BLaER1 treated with 17β-estradiol and CSF1 and Interleukin-3, amounts not matched to agents 10 nM and 100 nM (cell line): Measurements from ENCODE around the gene ACSBG1.

Experiments used
- H3K27ac ChIP-seq, 11 experiments: shearing (Covaris generic); formaldehyde crosslinking; 2 replicates each; pipeline ENCODE4 v1.8.1; 2022
- H3K27me3 ChIP-seq, 11 experiments: shearing (Covaris generic); formaldehyde crosslinking; 2 replicates each; pipeline ENCODE4 v1.8.1; 2022
- H3K36me3 ChIP-seq, 11 experiments: shearing (Covaris generic); formaldehyde crosslinking; 2 replicates each; pipeline ENCODE4 v1.8.1; 2022
- H3K4me1 ChIP-seq, 10 experiments: shearing (Covaris generic); formaldehyde crosslinking; 2 replicates each; pipeline ENCODE4 v1.8.1; 2022
- H3K4me2 ChIP-seq, 11 experiments: shearing (Covaris generic); formaldehyde crosslinking; 2 replicates each; pipeline ENCODE4 v1.8.1; 2022
- H3K4me3 ChIP-seq, 10 experiments: shearing (Covaris generic); formaldehyde crosslinking; 2 replicates each; pipeline ENCODE4 v1.8.1; 2022
- H3K9ac ChIP-seq, 11 experiments: shearing (Covaris generic); formaldehyde crosslinking; 2 replicates each; pipeline ENCODE4 v1.8.1; 2022
- H3K9me3 ChIP-seq, 11 experiments: shearing (Covaris generic); formaldehyde crosslinking; replicated peaks in 1 of 11; 2 replicates each; pipeline ENCODE4 v1.8.1; 2022
- H4K20me1 ChIP-seq, 11 experiments: shearing (Covaris generic); formaldehyde crosslinking; 2 replicates each; pipeline ENCODE4 v1.8.1; 2022
- Cebpa-rat ChIP-seq, 11 experiments: shearing (Covaris generic); IDR thresholded peaks; 2 replicates each; pipeline ENCODE4 v1.8.1; 2022

Gene ACSBG1

DNA sequence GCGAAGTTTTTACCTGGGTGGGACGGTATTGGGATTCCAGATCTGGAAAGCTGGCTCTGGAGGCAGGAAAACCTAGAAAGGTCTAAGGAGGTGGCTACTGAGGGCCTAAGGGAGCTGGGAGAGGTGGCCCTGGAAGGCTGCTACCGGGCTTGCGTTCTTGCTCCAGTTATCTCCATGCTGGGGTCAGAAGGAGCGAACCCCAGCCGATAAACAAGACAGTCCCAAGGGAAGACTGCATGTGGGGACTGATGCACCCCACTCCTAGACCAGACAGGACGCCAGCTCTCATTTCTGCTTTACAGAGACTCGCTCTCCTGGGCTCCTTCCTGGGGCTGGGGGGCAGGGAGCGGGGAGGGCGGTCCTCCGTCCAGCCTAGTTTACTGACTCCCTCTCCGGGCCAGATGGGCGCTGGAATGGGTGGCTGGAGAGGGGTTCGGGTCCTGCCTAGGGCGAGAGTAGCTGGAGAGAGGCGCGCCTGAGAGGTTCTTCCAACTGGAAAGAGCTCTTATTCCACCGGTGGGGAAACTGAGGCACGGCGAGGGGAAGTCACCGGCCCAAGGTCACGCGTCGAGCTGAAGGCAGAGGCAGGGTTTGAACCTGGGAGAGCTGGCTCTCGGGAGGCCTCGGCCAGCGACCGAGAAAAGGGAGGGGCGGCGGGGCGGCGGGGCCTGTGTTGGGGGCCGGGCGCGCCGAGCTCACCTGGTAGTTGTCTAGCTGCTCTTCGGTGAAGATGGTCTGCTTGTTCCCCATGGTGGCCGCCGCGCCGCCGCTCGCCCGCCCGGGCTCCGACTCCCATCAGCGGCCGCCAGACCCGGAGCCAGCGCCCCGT lies 103.7 kb downstream of the ACSBG1 start:
- Histone ChIP-seq H3K4me3 (peak overlapping the region; percentile 64 to 85 (median 74)), H3K9ac (peak overlapping the region; percentile 80 to 91 (median 87)), H3K27ac (peak overlapping the region in 8 of 11 experiments; percentile 78 to 87 (median 86); a peak in 14 of 22 replicates), H4K20me1 (peaks cover 0 to 16% (median 0%) of the 10 kb centered on the region in 11 experiments; a peak in 1 of 22 replicates), H3K27me3 (peaks cover 0 to 3% (median 0%) of the 10 kb centered on the region in 11 experiments; a peak in 2 of 22 replicates), H3K4me1 (peaks cover 16 to 38% (median 29%) of the 10 kb centered on the region in 10 experiments), H3K9me3 (no peaks in the 10 kb centered on the region), H3K4me2 (peak overlapping the region; percentile 79 to 100 (median 98)), H3K36me3 (no peaks in the 10 kb centered on the region)
- TF ChIP-seq Cebpa-rat (IDR thresholded peaks at IDR 0.05) = no peak

GRCh38 chr15:78129751-78130287 lies 104.5 kb downstream of the ACSBG1 start:
- no peak overlapping the region for H3K27ac ChIP-seq
- H3K4me3 ChIP-seq = no peak overlapping the region
- H3K36me3 ChIP-seq = no peaks in the 10 kb centered on the region
- H3K9me3 ChIP-seq = no peaks in the 10 kb centered on the region
- H3K27me3 ChIP-seq = peaks cover 0 to 3% (median 0%) of the 10 kb centered on the region in 11 experiments; a peak in 2 of 22 replicates
- peaks cover 16 to 38% (median 29%) of the 10 kb centered on the region in 10 experiments for H3K4me1 ChIP-seq
- no peak for TF ChIP-seq Cebpa-rat (IDR thresholded peaks at IDR 0.05)
- H3K9ac ChIP-seq = no peak overlapping the region
- H3K4me2 ChIP-seq = no peak overlapping the region
- peaks cover 0 to 16% (median 0%) of the 10 kb centered on the region in 11 experiments; a peak in 1 of 22 replicates for H4K20me1 ChIP-seq

DNA sequence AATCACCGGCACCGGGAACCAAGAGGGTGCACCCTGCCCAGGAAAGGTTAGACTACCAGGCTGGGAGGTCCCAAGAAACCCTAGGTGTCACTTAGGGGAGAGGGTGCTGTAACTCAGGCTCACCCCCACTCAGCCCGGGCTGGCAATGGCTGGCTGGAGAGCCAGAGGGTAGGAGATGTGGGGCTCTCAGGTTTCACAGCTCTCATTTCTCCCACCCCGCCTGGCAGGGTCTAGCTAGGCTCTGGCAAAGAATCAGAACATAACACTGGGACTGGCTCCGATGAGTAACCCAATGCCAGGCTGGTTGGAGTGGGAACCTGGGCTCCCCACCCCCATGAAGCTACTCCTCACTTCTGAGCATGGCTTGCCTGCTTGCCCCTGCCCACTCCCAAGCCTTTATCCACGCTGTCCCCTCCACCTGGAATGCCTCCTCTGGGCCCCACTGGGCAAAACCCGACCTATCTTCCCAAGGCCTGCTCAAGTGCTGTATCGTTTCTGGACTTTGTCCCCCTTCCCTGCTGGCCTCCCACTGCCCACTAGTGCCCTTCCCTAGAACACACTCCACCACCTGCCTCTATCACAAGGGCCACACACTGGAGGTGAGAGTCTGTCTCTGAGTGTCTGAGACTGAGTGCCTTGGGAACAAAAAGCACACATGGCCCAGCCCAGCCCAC lies 105.2 kb downstream of the ACSBG1 start:
- no peaks in the 10 kb centered on the region for H3K36me3 ChIP-seq
- no peak overlapping the region for H3K4me3 ChIP-seq
- no peak overlapping the region; a peak in 1 of 22 replicates for H3K27ac ChIP-seq
- H3K27me3 ChIP-seq = peaks cover 0 to 3% (median 0%) of the 10 kb centered on the region in 11 experiments; a peak in 2 of 22 replicates
- peak overlapping the region in 1 of 11 experiments; percentile 21; a peak in 1 of 22 replicates for H3K4me2 ChIP-seq
- H3K4me1 ChIP-seq = peaks cover 16 to 35% (median 29%) of the 10 kb centered on the region in 10 experiments
- no peak for TF ChIP-seq Cebpa-rat (IDR thresholded peaks at IDR 0.05)
- 0 out of 22 replicates have a peak overlapping the region, but pooled peaks of 1 of the 11 experiments have one; percentile 2 for H3K9ac ChIP-seq
- H3K9me3 ChIP-seq = no peaks in the 10 kb centered on the region
- peaks cover 0 to 16% (median 0%) of the 10 kb centered on the region in 11 experiments; a peak in 2 of 22 replicates for H4K20me1 ChIP-seq

- no peak for TF ChIP-seq Cebpa-rat (IDR thresholded peaks at IDR 0.05)
- H3K36me3 ChIP-seq = no peaks in the 10 kb centered on the region
- H3K9ac ChIP-seq = no peak overlapping the region
- no peak overlapping the region for H3K4me2 ChIP-seq
- H3K27me3 ChIP-seq = peaks cover 0 to 3% (median 0%) of the 10 kb centered on the region in 11 experiments; a peak in 2 of 22 replicates
- H3K9me3 ChIP-seq = no peaks in the 10 kb centered on the region
- H4K20me1 ChIP-seq = peaks cover 0 to 16% (median 0%) of the 10 kb centered on the region in 11 experiments; a peak in 2 of 22 replicates
- no peak overlapping the region for H3K27ac ChIP-seq
- H3K4me3 ChIP-seq = no peak overlapping the region
- peaks cover 11 to 24% (median 20%) of the 10 kb centered on the region in 10 experiments for H3K4me1 ChIP-seq
Measured at GRCh38 chr15:78127882-78128281, 106.5 kb downstream of the ACSBG1 start.

GRCh38 chr15:78125267-78125666 lies 109.1 kb downstream of the ACSBG1 start:
- Histone ChIP-seq H3K4me2 (no peak overlapping the region), H3K9me3 (no peaks in the 10 kb centered on the region), H3K9ac (no peak overlapping the region), H3K36me3 (no peaks in the 10 kb centered on the region), H3K27ac (no peak overlapping the region), H3K4me1 (peaks cover 0 to 10% (median 7%) of the 10 kb centered on the region in 10 experiments; a peak in 6 of 20 replicates), H3K27me3 (no peaks in the 10 kb centered on the region), H4K20me1 (peaks cover 0 to 12% (median 0%) of the 10 kb centered on the region in 11 experiments; a peak in 2 of 22 replicates), H3K4me3 (no peak overlapping the region)
- no peak for TF ChIP-seq Cebpa-rat (IDR thresholded peaks at IDR 0.05)

DNA sequence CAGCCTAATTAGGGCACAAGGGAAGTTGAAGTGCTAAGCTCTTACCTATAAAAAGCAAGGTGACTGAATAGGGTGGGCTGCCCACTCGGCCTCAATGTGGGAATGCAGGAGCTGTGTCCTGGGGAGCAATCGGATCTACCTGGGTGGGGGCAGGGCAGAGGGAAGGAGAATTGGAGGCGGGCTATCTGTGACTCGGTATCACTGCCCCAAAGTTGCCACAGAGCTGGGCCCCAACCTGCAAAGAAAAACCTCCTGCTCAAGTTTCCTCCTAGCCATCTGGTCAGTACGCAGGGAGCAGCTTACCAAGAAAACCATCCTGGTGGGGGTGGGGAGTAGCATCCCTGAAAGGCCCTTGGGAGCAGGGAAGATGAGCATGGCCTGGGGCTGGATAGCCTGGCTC lies 113.8 kb downstream of the ACSBG1 start:
- Histone ChIP-seq H3K27me3 (no peaks in the 10 kb centered on the region), H3K9ac (no peak overlapping the region), H3K4me1 (0 out of 20 replicates have a peak, but pooled peaks cover 0 to 1% (median 0%) of the 10 kb centered on the region in 10 experiments), H4K20me1 (no peaks in the 10 kb centered on the region; a peak in 1 of 22 replicates), H3K9me3 (no peaks in the 10 kb centered on the region), H3K4me3 (no peak overlapping the region), H3K27ac (no peak overlapping the region), H3K36me3 (no peaks in the 10 kb centered on the region), H3K4me2 (no peak overlapping the region)
- no peak for TF ChIP-seq Cebpa-rat (IDR thresholded peaks at IDR 0.05)
